Colon (tissue), 2 donors: Measurements from ENCODE around the gene NFIC.

Experiments used
- FAIRE-seq: peaks from 2 replicates; lab custom pipeline; 2012; peaks lifted over from hg19 to GRCh38; lab: Jason Lieb, UNC
- donor health status: control.
- donor health status: control.

Gene NFIC

DNA sequence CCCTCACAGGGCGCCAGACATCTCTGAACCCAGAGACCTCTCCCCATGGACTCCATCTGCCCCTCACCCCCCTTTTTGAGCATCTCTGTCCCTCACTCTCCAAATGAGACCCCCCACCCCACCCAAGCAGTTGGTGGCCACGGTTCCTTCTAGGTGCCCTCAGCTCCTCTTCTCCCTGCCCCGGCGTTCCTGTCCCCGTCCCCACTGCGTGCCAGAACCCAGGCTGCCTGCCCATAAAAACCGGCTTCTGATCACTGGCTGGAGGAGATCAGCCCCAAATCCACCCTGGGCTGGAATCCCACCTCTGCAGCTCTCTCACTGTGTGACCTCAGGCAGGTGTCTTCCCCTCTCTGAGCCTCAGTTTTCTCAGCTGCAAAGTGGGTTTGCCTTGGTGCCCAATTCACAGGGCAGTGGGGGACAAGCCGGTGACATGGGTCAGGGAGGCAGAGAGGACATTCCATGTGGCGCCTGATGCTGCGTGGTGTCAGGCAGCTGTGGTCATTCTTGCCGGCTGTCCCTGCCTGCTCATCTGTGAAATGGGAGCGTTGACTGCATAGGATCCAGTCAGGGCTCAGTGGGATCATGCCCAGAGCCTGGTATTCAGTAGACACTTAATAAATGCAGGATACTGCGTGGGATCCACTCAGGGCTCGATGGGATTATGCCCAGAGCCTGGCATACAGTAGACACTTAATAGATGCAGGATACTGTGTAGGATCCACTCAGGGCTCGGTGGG, 88.4 kb downstream of the NFIC start:
- FAIRE-seq = no peak

DNA sequence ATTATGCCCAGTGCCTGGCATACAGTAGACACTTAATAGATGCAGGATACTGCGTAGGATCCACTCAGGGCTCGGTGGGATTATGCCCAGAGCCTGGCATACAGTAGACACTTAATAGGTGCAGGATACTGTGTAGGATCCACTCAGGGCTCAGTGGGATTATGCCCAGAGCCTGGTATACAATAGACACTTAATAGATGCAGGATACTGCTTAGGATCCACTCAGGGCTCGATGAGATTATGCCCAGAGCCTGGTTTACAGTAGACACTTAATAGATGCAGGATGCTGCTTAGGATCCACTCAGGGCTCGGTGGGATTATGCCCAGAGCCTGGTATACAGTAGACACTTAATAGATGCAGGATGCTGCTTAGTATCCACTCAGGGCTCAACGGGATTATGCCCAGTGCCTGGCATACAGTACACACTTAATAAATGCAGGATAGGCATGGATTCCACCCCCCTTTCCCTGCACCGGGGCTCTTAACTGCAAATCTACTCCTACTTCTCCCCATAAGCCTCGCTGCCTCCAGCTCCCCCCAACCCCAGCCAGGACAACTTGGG, 89.1 kb downstream of the NFIC start:
- FAIRE-seq = no peak

GRCh38 chr19:3455960-3456601, 89.7 kb downstream of the NFIC start:
- no peak for FAIRE-seq

- FAIRE-seq = no peak
These were observed 90.6 kb downstream of the NFIC start for GRCh38 chr19:3456925-3457527.

DNA sequence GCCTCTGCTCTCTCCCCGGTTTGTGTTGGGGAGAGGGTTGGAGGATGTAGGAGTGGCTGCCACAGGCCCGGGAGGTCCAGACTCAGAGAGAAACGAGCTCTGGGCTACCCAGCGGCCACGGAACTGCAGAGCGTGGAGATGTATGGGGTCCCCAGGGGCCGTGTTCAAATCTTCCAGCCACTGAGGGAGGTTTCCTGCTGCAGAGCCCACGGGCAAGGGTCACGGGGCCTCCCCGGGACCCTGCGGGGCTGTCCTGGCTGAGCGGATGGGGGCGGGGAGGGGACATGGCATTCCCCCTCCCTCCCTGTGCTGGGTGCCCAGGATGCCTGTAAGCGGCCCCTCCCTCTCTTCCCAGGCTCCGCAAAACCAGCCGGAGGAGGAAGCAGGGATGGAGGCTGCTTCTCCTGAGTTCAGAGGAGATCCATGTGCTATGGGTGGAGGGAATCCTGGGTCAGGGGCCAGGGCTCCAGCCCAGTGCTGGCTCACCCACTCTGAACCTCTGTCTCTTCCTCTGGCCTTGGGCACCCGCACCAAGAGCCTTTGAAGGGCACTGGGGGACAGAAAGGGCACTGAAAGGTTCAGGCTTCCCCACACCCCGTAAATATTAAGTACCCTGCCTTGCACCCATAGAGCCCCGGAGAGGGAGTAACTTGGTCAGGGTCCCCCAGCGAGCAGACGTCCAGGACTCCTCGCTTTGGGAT, 91.3 kb downstream of the NFIC start:
- no peak for FAIRE-seq

DNA sequence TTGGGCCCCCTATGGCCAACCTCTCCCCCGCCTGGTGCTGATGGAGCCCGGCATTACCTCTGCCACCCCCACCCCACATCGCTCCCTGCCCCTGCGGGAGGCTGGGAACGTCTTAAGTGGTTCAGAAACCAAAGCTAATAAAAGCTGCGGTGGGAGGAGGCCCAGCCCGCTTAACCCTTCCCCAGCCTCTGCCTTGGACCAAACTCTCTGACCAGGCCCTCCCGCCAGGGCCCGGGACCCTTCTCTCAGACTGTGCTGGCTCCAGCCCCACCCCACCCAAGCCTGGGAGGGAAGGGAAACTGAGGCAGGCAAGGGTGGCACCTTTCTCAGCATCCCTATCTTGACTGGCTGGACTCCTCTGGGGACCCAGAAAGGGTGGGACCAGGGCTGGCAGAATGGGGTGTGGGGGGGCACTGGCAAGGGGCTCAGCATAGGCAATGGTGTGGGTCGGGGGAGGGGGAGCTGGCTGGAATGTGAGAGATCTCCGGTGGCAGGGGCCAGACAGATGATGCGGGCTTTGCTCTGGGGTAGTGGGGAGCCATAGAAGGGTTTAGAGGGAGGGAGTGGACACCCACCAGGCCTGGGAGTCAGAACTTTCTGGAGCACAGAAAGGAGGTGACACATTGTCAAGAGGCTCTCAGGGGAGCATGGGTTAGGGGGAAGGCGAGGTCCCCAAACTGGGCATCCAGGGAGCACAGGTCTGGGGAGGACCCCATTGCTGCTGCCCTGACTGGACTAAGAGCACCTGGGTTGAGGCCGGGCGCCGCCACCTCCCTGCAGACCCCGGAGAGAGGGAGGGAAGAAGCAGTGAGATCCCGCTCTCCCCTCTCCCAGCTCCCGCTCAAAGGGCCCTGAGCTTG, 92.1 kb downstream of the NFIC start:
- no peak for FAIRE-seq

GRCh38 chr19:3459089-3459881, 92.9 kb downstream of the NFIC start:
- no peak for FAIRE-seq

DNA sequence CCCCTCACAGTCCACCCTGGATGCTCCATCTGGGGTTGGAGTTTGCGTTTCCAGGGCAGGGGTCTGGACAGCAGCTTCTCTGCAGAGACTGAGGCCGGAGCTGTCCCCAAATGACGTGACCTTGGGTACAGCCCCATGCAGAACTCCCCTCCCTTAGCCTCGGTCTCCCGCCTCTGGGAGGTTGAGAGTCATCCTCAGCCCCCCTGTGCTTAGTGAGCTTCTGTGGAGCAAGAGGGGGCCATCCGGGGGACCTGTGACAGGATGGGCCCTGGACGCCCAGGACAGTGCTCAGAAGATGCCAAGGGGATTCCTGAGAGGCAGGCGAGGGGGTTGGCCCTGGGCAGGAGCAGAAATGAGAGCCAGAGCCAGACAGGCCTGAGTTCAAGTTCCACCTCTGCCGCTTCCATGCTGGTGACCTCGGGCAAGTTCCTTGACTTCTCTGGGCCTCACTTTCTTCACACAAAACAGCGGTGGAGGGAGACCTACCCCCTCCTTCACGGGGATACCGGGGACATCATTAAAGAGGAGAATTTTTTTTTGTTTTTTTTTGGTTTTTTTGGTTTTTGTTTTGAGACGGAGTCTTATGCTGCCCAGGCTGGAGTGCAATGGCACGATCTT, 93.7 kb downstream of the NFIC start:
- FAIRE-seq = no peak

DNA sequence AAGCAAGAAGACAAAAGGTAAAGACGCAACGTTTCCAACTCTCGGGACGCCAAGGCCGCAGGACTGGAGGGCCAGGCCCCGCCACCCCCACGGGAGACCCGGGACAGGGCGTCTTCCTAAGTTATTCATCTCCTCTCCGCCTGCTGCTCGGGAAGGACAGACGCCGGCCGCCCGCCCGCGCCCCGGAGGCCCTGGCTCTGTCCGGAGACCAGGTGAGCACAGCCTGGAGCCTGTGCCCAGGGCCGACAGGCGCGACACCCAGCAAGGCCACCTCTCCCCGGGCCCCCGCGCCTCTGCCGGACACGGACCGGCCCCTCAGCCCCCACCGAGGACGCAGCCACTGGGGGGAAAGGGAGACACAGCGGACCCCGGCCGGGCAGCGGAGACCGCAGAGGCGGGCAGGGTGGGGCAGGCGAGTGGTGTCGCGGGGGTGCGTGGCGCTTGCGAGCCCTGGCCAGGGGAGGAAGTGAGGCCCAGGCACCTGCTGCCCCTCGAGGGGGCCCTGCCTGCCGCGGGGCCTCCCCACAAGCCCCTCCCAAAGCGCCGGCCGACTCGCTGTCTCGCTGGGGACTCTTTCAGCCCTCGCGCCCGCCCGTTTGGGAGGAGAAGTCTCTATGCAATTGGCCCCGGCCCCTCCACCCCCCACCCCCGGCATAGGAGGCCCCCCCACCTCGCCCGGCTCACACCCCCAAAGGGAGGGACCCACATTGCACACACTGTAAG, 96.8 kb downstream of the NFIC start:
- FAIRE-seq = no peak

GRCh38 chr19:3463714-3464586, 97.6 kb downstream of the NFIC start:
- FAIRE-seq = no peak

DNA sequence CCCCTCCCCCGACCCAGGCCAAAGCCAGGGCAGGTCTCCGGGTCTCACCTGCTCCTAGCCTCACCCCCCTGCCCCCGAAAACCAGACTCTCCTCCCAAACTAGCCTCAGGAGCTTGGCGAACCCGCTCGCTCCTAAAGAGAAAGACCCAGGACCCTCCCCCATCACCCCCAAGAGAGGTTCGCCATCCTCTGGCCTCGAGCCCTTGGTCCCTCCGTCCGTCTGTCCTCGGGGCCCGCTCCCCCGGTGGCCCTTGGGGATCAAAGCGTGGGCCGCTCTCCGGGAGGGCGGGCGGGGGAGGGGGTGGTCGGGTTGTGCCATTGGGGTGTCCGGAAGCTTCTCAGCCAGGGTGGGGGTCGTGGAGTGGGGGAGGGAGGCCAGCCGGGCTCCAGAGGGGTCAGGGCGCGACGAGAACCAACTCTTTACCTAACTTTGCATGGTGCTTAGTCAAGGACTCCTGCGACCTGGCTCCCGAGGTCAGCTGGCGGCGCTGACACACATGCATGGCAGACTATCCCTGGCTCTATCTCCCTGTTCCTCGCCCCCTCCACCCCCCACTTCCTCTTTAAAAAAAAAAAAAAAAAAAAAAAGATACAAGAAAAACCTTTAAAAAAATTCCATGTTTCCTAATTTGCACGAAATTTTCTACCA, 98.3 kb downstream of the NFIC start:
- FAIRE-seq = no peak

DNA sequence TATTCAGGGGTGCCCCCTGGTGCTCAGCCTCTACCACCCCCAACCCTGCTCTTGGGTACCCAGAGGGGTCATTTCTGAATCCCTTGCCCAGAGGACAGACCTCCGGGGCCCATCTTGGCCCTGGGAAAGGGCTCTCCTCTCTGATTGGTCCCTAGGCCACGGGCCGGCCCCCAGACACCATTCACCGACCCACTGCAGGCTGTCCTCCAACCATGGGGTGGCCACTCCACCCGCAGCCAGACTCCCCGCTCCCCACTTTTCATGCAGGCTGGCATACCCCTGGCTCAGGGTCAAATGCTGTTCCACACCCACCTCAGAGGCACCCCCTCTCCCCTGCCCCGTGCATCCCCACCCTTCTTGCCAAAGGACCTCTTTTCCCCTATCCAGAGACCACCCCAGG, 99.2 kb downstream of the NFIC start:
- no peak for FAIRE-seq

DNA sequence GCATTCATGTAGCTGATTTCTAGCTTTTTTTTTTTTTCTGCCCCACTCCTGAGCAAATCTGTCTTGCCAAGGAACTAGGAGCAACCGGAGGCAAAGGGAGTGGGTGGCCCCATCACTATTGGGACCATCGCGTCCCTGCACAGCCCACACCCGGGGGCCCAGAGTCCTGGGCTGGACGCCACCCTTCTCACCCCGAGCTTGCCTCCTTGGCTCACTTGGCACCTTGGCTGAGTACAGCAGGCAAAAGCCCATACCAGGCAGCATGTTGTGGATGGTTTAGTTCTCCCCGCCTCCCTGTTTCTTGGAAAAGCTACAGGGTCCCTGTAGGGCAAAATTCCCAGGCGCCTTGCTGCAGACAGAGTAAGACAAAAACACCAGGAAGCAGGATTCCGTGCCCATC, 100.3 kb downstream of the NFIC start:
- FAIRE-seq = no peak

DNA sequence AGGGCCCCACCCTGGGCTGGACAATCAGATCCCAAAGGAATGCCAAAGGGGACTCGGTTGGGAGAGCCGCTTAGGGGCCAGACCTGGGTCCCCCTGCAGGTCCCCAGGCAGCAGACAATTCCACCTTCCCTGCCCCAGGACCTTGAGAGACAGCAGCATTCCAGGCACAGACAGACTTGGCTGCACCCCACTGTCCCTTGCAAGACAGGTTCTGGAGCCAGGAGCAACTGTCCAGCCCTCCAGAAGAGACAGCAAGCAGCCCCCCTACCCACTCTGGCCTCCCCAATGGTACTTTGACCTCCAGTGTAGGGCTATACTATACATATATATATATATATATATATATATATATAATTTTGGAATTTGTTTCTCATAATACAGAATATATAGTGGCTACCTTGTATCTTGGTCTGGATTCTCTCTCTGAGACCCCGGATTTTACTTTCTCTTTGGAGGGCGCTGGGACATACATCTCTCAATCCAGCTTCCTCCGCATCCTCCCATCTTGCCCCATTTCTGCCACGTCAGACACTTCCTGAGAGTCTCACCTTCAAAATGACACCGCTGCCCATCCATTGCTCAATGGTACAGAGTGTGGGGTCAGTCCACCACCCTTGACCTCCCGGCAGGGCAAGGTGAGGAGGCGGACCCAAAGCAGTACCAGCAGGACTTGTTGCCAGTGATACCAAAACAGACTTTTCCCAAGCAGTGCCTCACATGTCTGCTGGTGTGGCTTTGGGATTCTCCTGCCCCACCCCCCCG, 101.2 kb downstream of the NFIC start:
- FAIRE-seq = no peak

DNA sequence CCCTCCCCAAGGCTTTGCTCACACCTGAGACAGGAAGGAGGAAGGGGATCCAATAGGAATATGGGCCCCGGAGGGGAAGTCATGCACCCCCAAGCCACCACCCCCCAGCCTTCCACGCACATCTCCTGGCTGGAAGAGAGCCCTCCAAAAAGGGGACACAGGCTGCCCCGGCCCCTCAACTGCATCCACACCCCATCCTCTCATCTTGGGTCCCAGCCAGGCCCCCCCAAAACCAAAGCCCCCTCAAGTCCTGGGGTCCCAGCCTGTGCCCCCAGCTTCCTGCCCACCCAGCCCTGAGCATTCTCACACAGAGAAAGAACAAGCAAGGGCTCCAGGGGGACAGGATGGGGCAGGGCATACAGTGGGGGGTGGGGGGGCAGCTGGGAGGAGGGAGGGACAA, 101.8 kb downstream of the NFIC start:
- FAIRE-seq = no peak

GRCh38 chr19:3469638-3470499, 103.5 kb downstream of the NFIC start:
- no peak for FAIRE-seq
